ENCODE results near the gene RAB18. TPM values are rescaled to one million over a fixed set of nuclear protein-coding genes. Genes with fewer than 3 reads are reported as not detected.

The RAB18 gene
- total RNA-seq, 3 donors from 2014 or later = 88.9 to 131 (median 98.9) TPM

- intact Hi-C loops (cut with DNase I, micrococcal nuclease) = no loop called here
- no peak overlapping the region for H3K4me3 ChIP-seq
- no peak for TF ChIP-seq CTCF (IDR thresholded peaks at IDR 0.05)
- H3K36me3 ChIP-seq (ENCODE audit: low read depth) = no peaks in the 10 kb centered on the region
- DNase-seq (no peak), ATAC-seq (no peak)
- no peaks in the 10 kb centered on the region for H3K9me3 ChIP-seq
- no peaks in the 10 kb centered on the region for H3K4me1 ChIP-seq (ENCODE audit: low read depth)
Observed at GRCh38 chr10:27547482-27547881, 43.4 kb downstream of the RAB18 start.

- DNase-seq (no peak), ATAC-seq (no peak)
- H3K4me1 ChIP-seq (ENCODE audit: low read depth) = no peaks in the 10 kb centered on the region
- no peaks in the 10 kb centered on the region for H3K9me3 ChIP-seq
- intact Hi-C loops (cut with DNase I, micrococcal nuclease) = no loop called here
- no peak overlapping the region for H3K4me3 ChIP-seq
- no peaks in the 10 kb centered on the region for H3K36me3 ChIP-seq (ENCODE audit: low read depth)
- TF ChIP-seq CTCF (IDR thresholded peaks at IDR 0.05) = no peak
Observed at GRCh38 chr10:27550823-27551222, 46.7 kb downstream of the RAB18 start.

- ATAC-seq (peak; percentile 83), DNase-seq (peak in 1 of 3 donors; percentile 67)
- intact Hi-C loops (cut with DNase I, micrococcal nuclease) = loop anchor here in 1 of 2 donors (5.0 kb wide), 1 partner anchor 99 kb away; no protein-coding TSS in a partner anchor
Observed at GRCh38 chr10:27558612-27559020, 54.5 kb downstream of the RAB18 start.

GRCh38 chr10:27561334-27561733 lies 57.2 kb downstream of the RAB18 start:
- intact Hi-C loops (cut with DNase I, micrococcal nuclease) = loop anchor here in 1 of 2 donors (10.0 kb wide), 1 partner anchor 93 kb away; no protein-coding TSS in a partner anchor
- no peak overlapping the region for H3K4me3 ChIP-seq

More at GRCh38 chr10:27558612-27559020, 54.5 kb downstream of the RAB18 start:
- Histone ChIP-seq H3K36me3 (ENCODE audit: low read depth) (no peaks in the 10 kb centered on the region), H3K9me3 (no peaks in the 10 kb centered on the region), H3K4me1 (ENCODE audit: low read depth) (no peaks in the 10 kb centered on the region), H3K4me3 (no peak overlapping the region)
- TF ChIP-seq CTCF (IDR thresholded peaks at IDR 0.05) = peak; percentile 69

GRCh38 chr10:27564398-27564797 lies 60.3 kb downstream of the RAB18 start:
- DNase-seq = no peak
- TF ChIP-seq CTCF (IDR thresholded peaks at IDR 0.05) = no peak

More at GRCh38 chr10:27561334-27561733, 57.2 kb downstream of the RAB18 start:
- ATAC-seq = no peak
- no peaks in the 10 kb centered on the region for H3K4me1 ChIP-seq (ENCODE audit: low read depth)
- no peak for DNase-seq
- H3K36me3 ChIP-seq (ENCODE audit: low read depth) = no peaks in the 10 kb centered on the region
- TF ChIP-seq CTCF (IDR thresholded peaks at IDR 0.05) = no peak
- H3K9me3 ChIP-seq = no peaks in the 10 kb centered on the region

More at GRCh38 chr10:27564398-27564797, 60.3 kb downstream of the RAB18 start:
- Histone ChIP-seq H3K4me1 (ENCODE audit: low read depth) (no peaks in the 10 kb centered on the region), H3K4me3 (no peak overlapping the region), H3K36me3 (ENCODE audit: low read depth) (no peaks in the 10 kb centered on the region), H3K9me3 (no peaks in the 10 kb centered on the region)
- no peak for ATAC-seq
- intact Hi-C loops (cut with DNase I, micrococcal nuclease) = loop anchor here in 1 of 2 donors (10.0 kb wide), 1 partner anchor 90 kb away; no protein-coding TSS in a partner anchor

All from mucosa of descending colon (tissue), 3 donors.